Stomach (tissue), 4 donors: Measurements from ENCODE around the gene MYBPC3.

Experiments
- POLR2A ChIP-seq, 4 donors: fragments of 450-650 bp; IDR thresholded peaks; one replicate each; pipeline ENCODE4 v1.6.1; 2016; ENCODE audit warnings: antibody characterized with exemption in 4 of 4, control low read depth in 2 of 4, mild to moderate bottlenecking in 1 of 4, moderate library complexity in 1 of 4
- TF ChIP-seq, protein P1 (sequence below), 7 experiments: fragments of 450-650 bp in 4 of 7; fragments of 200-600 bp in 3 of 7; sonication (generic) in 3 of 7; IDR thresholded peaks; one replicate each; pipeline ENCODE4 v1.5.1; 2016 to 2019; ENCODE audit warnings: antibody characterized with exemption in 7 of 7, control low read depth in 2 of 7, mild to moderate bottlenecking in 1 of 7

DNA sequence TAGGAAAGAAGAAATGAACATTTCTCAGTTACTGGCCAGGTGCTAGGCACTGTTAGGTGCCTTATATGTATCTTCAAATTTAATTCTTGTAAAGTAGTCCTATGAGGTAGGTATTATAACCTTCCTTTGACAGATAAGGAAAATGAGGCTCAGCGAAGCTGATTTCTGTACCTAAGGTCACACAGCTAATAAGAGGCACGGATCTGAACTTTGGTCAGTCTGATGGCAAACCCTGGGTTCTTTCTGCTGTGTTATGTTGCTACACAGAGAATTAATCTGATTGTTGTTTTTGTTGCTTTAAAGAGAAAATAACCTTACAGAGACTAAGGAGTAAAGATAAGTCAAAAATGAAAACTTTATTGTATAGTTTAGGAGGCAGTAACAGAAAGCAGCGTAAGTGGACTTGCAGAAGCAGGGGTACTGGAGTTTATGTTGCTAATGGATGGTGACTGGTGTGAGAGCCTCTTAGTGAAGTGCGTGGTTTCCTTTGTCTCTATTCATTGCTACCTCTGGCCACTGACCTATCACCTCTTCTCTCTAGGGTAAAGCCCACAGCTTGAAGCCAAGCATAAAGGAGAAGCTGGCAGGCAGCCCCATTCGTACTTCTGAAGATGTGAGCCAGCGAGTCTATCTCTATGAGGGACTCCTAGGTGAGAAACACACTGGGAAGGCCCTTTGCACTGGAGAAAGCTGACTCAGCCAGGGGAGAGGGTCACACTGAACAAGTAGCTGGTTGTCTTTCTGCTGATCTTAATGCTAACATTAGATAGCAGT is 44.3 kb downstream of the MYBPC3 start:
- TF ChIP-seq POLR2A (IDR thresholded peaks at IDR 0.05) = no peak
- TF ChIP-seq, protein P1, sequence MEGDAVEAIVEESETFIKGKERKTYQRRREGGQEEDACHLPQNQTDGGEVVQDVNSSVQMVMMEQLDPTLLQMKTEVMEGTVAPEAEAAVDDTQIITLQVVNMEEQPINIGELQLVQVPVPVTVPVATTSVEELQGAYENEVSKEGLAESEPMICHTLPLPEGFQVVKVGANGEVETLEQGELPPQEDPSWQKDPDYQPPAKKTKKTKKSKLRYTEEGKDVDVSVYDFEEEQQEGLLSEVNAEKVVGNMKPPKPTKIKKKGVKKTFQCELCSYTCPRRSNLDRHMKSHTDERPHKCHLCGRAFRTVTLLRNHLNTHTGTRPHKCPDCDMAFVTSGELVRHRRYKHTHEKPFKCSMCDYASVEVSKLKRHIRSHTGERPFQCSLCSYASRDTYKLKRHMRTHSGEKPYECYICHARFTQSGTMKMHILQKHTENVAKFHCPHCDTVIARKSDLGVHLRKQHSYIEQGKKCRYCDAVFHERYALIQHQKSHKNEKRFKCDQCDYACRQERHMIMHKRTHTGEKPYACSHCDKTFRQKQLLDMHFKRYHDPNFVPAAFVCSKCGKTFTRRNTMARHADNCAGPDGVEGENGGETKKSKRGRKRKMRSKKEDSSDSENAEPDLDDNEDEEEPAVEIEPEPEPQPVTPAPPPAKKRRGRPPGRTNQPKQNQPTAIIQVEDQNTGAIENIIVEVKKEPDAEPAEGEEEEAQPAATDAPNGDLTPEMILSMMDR (IDR thresholded peaks at IDR 0.05) = no peak
